ENCODE measurements around the gene LRP2. TPM values are rescaled to one million over a fixed set of nuclear protein-coding genes. Genes with fewer than 3 reads are reported as not detected.

The LRP2 gene
- total RNA-seq, 2 experiments from 2014 or later: 1.4 to 1.6 TPM

- peak overlapping the region; percentile 32 for H3K4me3 Mint-ChIP-seq
- no peak overlapping the region for H3K27ac Mint-ChIP-seq
- no peaks in the 10 kb centered on the region for H3K9me3 Mint-ChIP-seq
- H3K36me3 Mint-ChIP-seq: peaks cover 1% of the 10 kb centered on the region
- peaks cover 65% of the 10 kb centered on the region for H3K27me3 Mint-ChIP-seq
- peak; percentile 13 for DNase-seq
- H3K4me1 Mint-ChIP-seq: peaks cover 35% of the 10 kb centered on the region
Measured at GRCh38 chr2:169361706-169362117, 622 bp downstream of the LRP2 start.

GRCh38 chr2:169360984-169361705 lies 1.2 kb downstream of the LRP2 start:
- H3K27ac Mint-ChIP-seq: no peak overlapping the region
- no peaks in the 10 kb centered on the region for H3K9me3 Mint-ChIP-seq
- peaks cover 1% of the 10 kb centered on the region for H3K36me3 Mint-ChIP-seq
- peaks cover 70% of the 10 kb centered on the region for H3K27me3 Mint-ChIP-seq
- H3K4me1 Mint-ChIP-seq: peaks cover 35% of the 10 kb centered on the region
- peak overlapping the region; percentile 32 for H3K4me3 Mint-ChIP-seq
- DNase-seq: no peak

GRCh38 chr2:169358016-169358415 lies 4.3 kb downstream of the LRP2 start:
- Mint-ChIP-seq H3K27me3 (peaks cover 68% of the 10 kb centered on the region), H3K4me3 (no peak overlapping the region), H3K4me1 (peaks cover 22% of the 10 kb centered on the region), H3K27ac (no peak overlapping the region), H3K36me3 (peaks cover 1% of the 10 kb centered on the region), H3K9me3 (no peaks in the 10 kb centered on the region)
- no peak for DNase-seq

GRCh38 chr2:169354244-169354643 lies 8.1 kb downstream of the LRP2 start:
- Mint-ChIP-seq H3K9me3 (no peaks in the 10 kb centered on the region), H3K4me3 (no peak overlapping the region), H3K27ac (no peak overlapping the region), H3K36me3 (no peaks in the 10 kb centered on the region), H3K27me3 (peaks cover 36% of the 10 kb centered on the region), H3K4me1 (peaks cover 10% of the 10 kb centered on the region)
- DNase-seq: no peak

- Mint-ChIP-seq H3K36me3 (no peaks in the 10 kb centered on the region), H3K4me3 (no peak overlapping the region), H3K27me3 (peaks cover 23% of the 10 kb centered on the region), H3K4me1 (peaks cover 10% of the 10 kb centered on the region), H3K9me3 (no peaks in the 10 kb centered on the region), H3K27ac (no peak overlapping the region)
- no peak for DNase-seq
Measured at GRCh38 chr2:169351725-169352124, 10.6 kb downstream of the LRP2 start.

GRCh38 chr2:169349535-169349934 lies 12.8 kb downstream of the LRP2 start:
- H3K27me3 Mint-ChIP-seq: peaks cover 8% of the 10 kb centered on the region

GRCh38 chr2:169348321-169349024 lies 13.9 kb downstream of the LRP2 start:
- Mint-ChIP-seq H3K9me3 (no peaks in the 10 kb centered on the region), H3K27me3 (peaks cover 8% of the 10 kb centered on the region), H3K36me3 (no peaks in the 10 kb centered on the region), H3K4me1 (no peaks in the 10 kb centered on the region), H3K27ac (no peak overlapping the region), H3K4me3 (no peak overlapping the region)
- DNase-seq: no peak

More at GRCh38 chr2:169349535-169349934, 12.8 kb downstream of the LRP2 start:
- no peak overlapping the region for H3K27ac Mint-ChIP-seq
- H3K4me3 Mint-ChIP-seq: no peak overlapping the region
- peaks cover 6% of the 10 kb centered on the region for H3K4me1 Mint-ChIP-seq
- H3K9me3 Mint-ChIP-seq: no peaks in the 10 kb centered on the region
- no peaks in the 10 kb centered on the region for H3K36me3 Mint-ChIP-seq
- no peak for DNase-seq

GRCh38 chr2:169345486-169346437 lies 16.6 kb downstream of the LRP2 start:
- no peaks in the 10 kb centered on the region for H3K9me3 Mint-ChIP-seq
- H3K27ac Mint-ChIP-seq: no peak overlapping the region
- no peaks in the 10 kb centered on the region for H3K4me1 Mint-ChIP-seq
- H3K36me3 Mint-ChIP-seq: no peaks in the 10 kb centered on the region
- H3K27me3 Mint-ChIP-seq: peaks cover 21% of the 10 kb centered on the region
- no peak for DNase-seq
- H3K4me3 Mint-ChIP-seq: no peak overlapping the region

- no peaks in the 10 kb centered on the region for H3K4me1 Mint-ChIP-seq
- H3K27ac Mint-ChIP-seq: no peak overlapping the region
- DNase-seq: no peak
- H3K9me3 Mint-ChIP-seq: no peaks in the 10 kb centered on the region
- H3K4me3 Mint-ChIP-seq: no peak overlapping the region
- peaks cover 25% of the 10 kb centered on the region for H3K27me3 Mint-ChIP-seq
- H3K36me3 Mint-ChIP-seq: no peaks in the 10 kb centered on the region
Measured at GRCh38 chr2:169344736-169345485, 17.4 kb downstream of the LRP2 start.

- DNase-seq: no peak
- Mint-ChIP-seq H3K4me1 (no peaks in the 10 kb centered on the region), H3K36me3 (no peaks in the 10 kb centered on the region), H3K4me3 (no peak overlapping the region), H3K9me3 (no peaks in the 10 kb centered on the region), H3K27ac (no peak overlapping the region), H3K27me3 (peaks cover 31% of the 10 kb centered on the region)
Measured at GRCh38 chr2:169343202-169343601, 19.1 kb downstream of the LRP2 start.

- Mint-ChIP-seq H3K4me3 (no peak overlapping the region), H3K27ac (no peak overlapping the region), H3K9me3 (no peaks in the 10 kb centered on the region), H3K27me3 (peaks cover 31% of the 10 kb centered on the region), H3K4me1 (no peaks in the 10 kb centered on the region), H3K36me3 (no peaks in the 10 kb centered on the region)
- DNase-seq: no peak
Measured at GRCh38 chr2:169339657-169340056, 22.7 kb downstream of the LRP2 start.

- no peaks in the 10 kb centered on the region for H3K36me3 Mint-ChIP-seq
- H3K4me1 Mint-ChIP-seq: no peaks in the 10 kb centered on the region
- peaks cover 29% of the 10 kb centered on the region for H3K27me3 Mint-ChIP-seq
- no peak for DNase-seq
- no peak overlapping the region for H3K4me3 Mint-ChIP-seq
- H3K27ac Mint-ChIP-seq: no peak overlapping the region
- no peaks in the 10 kb centered on the region for H3K9me3 Mint-ChIP-seq
Measured at GRCh38 chr2:169336695-169337094, 25.6 kb downstream of the LRP2 start.

- Mint-ChIP-seq H3K27ac (no peak overlapping the region), H3K4me1 (no peaks in the 10 kb centered on the region), H3K4me3 (no peak overlapping the region)
Measured at GRCh38 chr2:169330555-169331198, 31.7 kb downstream of the LRP2 start.

More at GRCh38 chr2:169330555-169331198, 31.7 kb downstream of the LRP2 start:
- DNase-seq: no peak
- Mint-ChIP-seq H3K9me3 (no peaks in the 10 kb centered on the region), H3K36me3 (no peaks in the 10 kb centered on the region), H3K27me3 (peaks cover 6% of the 10 kb centered on the region)
